DOHH2 (cell line): Measurements from ENCODE around the gene NDUFS7.

ENCODE experiments used
- EZH2phosphoT487 ChIP-seq: fragments of 200-600 bp; sonication (generic); IDR thresholded peaks from 2 replicates; pipeline ENCODE4 v1.6.1; 2017; ENCODE audit warnings: borderline replicate concordance, mild to moderate bottlenecking, antibody characterized with exemption, low read length, moderate library complexity, mixed read lengths
- TF ChIP-seq, protein P1 (sequence below): fragments of 200-600 bp; sonication (generic); IDR thresholded peaks from one replicate; pipeline ENCODE4 v1.5.1; 2014; ENCODE audit warnings: antibody characterized with exemption, mild to moderate bottlenecking, low read depth, low read length; ENCODE audit not compliant: poor library complexity, severe bottlenecking

DNA sequence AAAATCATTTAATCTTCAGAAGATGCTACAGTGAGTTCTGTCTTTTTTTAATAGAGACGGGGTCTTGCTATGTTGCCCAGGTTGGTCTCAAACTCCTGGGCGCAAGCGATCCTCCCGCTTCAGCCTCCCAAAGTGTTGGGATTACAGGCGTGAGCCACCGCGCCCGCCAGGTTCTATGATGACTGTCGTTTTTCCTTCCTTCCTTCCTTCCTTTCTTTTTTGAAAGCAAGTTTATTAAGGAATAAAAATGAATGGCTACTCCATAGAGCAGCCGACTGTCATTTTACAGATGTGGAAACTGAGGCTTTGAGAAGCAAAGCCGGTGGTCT, 18.1 kb downstream of the NDUFS7 start:
- TF ChIP-seq, protein P1, sequence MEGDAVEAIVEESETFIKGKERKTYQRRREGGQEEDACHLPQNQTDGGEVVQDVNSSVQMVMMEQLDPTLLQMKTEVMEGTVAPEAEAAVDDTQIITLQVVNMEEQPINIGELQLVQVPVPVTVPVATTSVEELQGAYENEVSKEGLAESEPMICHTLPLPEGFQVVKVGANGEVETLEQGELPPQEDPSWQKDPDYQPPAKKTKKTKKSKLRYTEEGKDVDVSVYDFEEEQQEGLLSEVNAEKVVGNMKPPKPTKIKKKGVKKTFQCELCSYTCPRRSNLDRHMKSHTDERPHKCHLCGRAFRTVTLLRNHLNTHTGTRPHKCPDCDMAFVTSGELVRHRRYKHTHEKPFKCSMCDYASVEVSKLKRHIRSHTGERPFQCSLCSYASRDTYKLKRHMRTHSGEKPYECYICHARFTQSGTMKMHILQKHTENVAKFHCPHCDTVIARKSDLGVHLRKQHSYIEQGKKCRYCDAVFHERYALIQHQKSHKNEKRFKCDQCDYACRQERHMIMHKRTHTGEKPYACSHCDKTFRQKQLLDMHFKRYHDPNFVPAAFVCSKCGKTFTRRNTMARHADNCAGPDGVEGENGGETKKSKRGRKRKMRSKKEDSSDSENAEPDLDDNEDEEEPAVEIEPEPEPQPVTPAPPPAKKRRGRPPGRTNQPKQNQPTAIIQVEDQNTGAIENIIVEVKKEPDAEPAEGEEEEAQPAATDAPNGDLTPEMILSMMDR = peak; percentile 55
- no peak for TF ChIP-seq EZH2phosphoT487
